ENCODE data around the gene SLC19A2. TPM values are rescaled to one million over a fixed set of nuclear protein-coding genes. Genes with fewer than 3 reads are reported as not detected.

The SLC19A2 gene
- total RNA-seq, 1 donor from 2014 or later: 12.3 TPM

DNA sequence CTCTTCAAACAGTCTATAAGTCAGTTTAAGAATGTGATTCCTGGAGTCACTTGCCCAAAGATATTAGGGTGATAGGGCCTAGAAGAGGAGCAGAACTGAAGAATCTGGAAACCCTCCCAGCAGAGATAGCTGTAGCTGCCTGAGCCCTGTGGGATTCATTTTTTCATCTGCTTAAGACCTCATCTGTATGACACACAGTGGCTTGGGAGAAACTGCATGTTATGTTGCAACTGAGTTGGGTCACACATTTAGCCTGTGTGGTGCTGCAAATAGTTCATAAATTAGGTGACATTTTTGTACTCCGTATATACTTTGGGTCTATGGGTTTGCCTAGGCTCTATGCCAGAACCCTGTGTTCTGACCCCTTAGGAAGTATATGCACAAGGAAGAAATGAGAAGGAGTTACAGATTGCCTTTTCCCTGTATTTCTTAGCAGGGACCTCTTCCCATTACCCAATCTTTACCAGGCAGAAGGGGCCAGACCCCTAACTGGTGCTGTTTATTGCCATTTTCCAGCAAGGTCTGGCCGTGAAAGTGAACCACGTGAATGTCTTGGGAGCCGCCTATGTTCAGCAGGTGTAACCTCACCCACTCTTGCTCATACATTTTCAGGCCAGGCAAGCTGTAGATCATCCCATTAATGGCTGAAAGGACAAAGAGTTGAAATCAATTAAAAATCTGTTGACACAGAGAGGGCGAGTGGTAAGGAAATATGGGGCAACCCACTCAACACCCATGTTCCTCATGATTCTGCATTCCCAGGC lies 41.9 kb upstream of the SLC19A2 start:
- no peak overlapping the region for H3K4me3 ChIP-seq (ENCODE audit: low read depth, low read length)
- TF ChIP-seq, protein P1, sequence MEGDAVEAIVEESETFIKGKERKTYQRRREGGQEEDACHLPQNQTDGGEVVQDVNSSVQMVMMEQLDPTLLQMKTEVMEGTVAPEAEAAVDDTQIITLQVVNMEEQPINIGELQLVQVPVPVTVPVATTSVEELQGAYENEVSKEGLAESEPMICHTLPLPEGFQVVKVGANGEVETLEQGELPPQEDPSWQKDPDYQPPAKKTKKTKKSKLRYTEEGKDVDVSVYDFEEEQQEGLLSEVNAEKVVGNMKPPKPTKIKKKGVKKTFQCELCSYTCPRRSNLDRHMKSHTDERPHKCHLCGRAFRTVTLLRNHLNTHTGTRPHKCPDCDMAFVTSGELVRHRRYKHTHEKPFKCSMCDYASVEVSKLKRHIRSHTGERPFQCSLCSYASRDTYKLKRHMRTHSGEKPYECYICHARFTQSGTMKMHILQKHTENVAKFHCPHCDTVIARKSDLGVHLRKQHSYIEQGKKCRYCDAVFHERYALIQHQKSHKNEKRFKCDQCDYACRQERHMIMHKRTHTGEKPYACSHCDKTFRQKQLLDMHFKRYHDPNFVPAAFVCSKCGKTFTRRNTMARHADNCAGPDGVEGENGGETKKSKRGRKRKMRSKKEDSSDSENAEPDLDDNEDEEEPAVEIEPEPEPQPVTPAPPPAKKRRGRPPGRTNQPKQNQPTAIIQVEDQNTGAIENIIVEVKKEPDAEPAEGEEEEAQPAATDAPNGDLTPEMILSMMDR (conservative IDR thresholded peaks at IDR 0.05; ENCODE audit: low read depth, low read length): no peak
- DNase-seq (ENCODE audit: low read depth): no peak

DNA sequence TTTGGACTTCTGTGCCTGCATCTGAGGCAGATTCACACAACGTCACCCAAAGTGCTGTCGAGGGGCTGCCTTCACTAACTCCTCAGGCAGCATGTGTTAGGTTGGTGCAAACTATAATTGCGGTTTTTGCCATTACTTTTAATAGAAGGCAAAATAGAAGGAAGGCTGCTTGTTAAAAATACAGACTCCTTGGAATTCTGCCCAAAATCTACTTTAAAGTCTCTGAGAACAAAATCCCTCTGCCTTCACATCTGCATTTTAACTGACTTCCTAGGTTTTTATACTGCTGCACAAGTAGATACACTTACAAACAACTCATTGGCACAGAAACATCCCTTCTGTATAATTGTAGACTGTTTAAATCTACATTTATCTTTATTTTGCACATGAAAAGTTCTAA lies 41.3 kb upstream of the SLC19A2 start:
- H3K4me3 ChIP-seq (ENCODE audit: low read depth, low read length): no peak overlapping the region
- no peak for DNase-seq (ENCODE audit: low read depth)
- TF ChIP-seq, protein P1 (conservative IDR thresholded peaks at IDR 0.05; ENCODE audit: low read depth, low read length): no peak

DNA sequence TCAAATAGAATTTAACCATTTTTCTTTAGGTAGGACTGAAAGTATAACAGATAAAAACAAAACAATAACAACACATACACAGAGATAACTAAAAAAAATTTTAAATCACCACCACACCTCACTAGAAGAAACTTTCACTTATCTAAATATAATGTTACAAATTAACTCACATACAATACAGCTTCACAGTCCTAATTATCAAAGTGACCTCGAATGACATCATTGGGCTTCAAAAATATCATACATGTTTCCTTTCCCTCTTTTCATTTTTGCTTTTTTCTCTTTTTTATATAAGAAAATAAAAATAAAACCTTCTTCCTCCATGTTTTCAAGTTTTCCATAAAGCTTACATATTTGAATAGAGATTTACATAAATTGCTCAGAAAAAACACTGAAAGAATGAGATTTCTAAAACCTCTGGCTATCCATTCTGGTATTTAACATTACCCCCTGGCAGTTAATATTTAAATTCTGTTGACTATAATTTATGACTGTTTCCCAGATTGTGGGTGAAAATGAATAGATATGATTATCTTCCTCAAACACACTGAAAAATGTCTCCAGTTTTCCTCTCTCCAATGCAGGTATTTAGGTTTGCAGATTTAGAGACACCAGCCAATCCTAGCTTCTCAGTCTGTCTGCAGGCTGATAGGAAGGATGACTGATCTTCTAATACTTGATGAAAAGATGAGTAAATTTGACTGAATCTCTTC lies 40.5 kb upstream of the SLC19A2 start:
- no peak for DNase-seq (ENCODE audit: low read depth)
- no peak overlapping the region for H3K4me3 ChIP-seq (ENCODE audit: low read depth, low read length)
- TF ChIP-seq, protein P1 (conservative IDR thresholded peaks at IDR 0.05; ENCODE audit: low read depth, low read length): no peak

DNA sequence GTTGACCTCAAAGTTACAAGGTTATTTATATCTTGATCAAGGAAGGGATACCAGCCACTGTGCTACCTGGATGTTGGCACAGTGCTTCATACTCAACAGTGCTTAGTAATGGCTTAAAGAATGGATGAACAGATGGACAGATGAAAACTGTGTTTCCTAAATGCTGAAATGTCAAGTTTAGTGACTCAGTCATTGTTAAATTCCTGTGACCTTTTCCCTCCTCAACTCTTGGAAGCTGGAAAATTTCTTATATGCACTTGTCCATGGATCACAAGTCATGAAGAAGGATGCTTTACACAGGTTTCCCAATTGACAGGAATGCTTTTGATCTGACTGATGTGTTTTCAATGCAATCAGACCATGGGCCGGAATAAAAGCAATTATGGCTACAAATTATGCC lies 39.6 kb upstream of the SLC19A2 start:
- no peak for DNase-seq (ENCODE audit: low read depth)
- TF ChIP-seq, protein P1 (conservative IDR thresholded peaks at IDR 0.05; ENCODE audit: low read depth, low read length): no peak

DNA sequence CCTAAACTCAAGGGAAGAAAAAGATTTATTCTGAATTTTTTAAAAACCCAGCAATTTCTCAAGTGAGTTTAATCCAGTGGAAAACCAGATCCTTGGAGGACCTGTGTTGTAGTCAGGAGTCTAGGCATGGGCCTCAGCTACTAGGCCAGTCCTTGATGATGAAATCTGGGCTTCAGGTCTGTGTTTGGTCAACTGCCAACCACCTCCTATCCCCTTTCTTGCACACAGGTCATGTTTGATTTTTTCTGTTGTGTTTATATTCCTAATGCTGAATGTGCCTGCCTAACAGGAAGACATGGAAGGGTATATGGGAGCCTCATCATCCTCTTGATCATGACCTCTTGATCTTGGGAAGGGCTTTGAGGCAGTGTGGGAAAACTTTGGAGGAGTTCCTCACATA lies 38.2 kb upstream of the SLC19A2 start:
- DNase-seq (ENCODE audit: low read depth): no peak
- H3K4me3 ChIP-seq (ENCODE audit: low read depth, low read length): no peak overlapping the region
- TF ChIP-seq, protein P1 (conservative IDR thresholded peaks at IDR 0.05; ENCODE audit: low read depth, low read length): no peak

More for the DNA sequence above, 39.6 kb upstream of the SLC19A2 start:
- H3K4me3 ChIP-seq (ENCODE audit: low read depth, low read length): no peak overlapping the region

DNA sequence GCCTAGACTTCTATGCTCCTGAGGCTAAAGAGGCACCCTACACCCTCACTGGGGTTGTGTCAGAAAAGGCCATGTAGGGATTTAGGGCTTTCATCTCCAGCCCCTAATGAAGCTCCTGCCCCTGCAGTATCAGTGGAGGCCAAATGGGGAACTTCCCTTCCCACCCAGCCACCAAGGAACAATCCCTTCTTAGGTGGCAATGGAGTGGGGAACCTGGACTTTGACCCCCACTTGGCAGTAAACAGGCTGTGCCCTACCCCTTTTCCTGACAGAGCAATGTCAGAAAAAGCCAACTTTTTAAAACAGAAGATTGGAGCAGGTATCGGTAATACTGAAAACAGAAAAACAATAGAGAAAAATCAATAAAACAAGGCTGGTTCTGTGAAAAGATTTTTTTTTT lies 35.5 kb upstream of the SLC19A2 start:
- TF ChIP-seq, protein P1 (conservative IDR thresholded peaks at IDR 0.05; ENCODE audit: low read depth, low read length): no peak
- H3K4me3 ChIP-seq (ENCODE audit: low read depth, low read length): no peak overlapping the region
- DNase-seq (ENCODE audit: low read depth): no peak

Measured in epithelial cell of proximal tubule (primary cell).